ENCODE data around the gene CNDP1.
"Not testable (repeated sequence)": the region's sequence is repeated elsewhere in the genome, so short reads cannot be mapped to it uniquely, and the experiment has no call there.

Gene CNDP1

GRCh38 chr18:74522635-74523548, 11.4 kb upstream of the CNDP1 start:
- no peak for FAIRE-seq

- no peak for FAIRE-seq
Measured at GRCh38 chr18:74524097-74524496, 10.2 kb upstream of the CNDP1 start.

- FAIRE-seq, result not testable (repeated sequence)
Measured at GRCh38 chr18:74524915-74525314, 9.4 kb upstream of the CNDP1 start.

- no peak for FAIRE-seq
Measured at GRCh38 chr18:74525741-74526140, 8.6 kb upstream of the CNDP1 start.

GRCh38 chr18:74526488-74526887, 7.8 kb upstream of the CNDP1 start:
- FAIRE-seq, result no peak

GRCh38 chr18:74528478-74528877, 5.8 kb upstream of the CNDP1 start:
- no peak for FAIRE-seq

GRCh38 chr18:74528913-74529312, 5.4 kb upstream of the CNDP1 start:
- FAIRE-seq, result no peak

- no peak for FAIRE-seq
Measured at GRCh38 chr18:74529378-74529777, 4.9 kb upstream of the CNDP1 start.

GRCh38 chr18:74529811-74530583, 4.3 kb upstream of the CNDP1 start:
- no peak for FAIRE-seq

- FAIRE-seq, result no peak
Measured at GRCh38 chr18:74530584-74530862, 3.8 kb upstream of the CNDP1 start.

- no peak for FAIRE-seq
Measured at GRCh38 chr18:74531043-74531442, 3.3 kb upstream of the CNDP1 start.

- no peak for FAIRE-seq
Measured at GRCh38 chr18:74532511-74533025, 1.7 kb upstream of the CNDP1 start.

- no peak for FAIRE-seq
Measured at GRCh38 chr18:74533666-74534065, 634 bp upstream of the CNDP1 start.

GRCh38 chr18:74534981-74535649, 815 bp downstream of the CNDP1 start:
- FAIRE-seq, result no peak

GRCh38 chr18:74539289-74539688, 5.0 kb downstream of the CNDP1 start:
- FAIRE-seq, result no peak

- FAIRE-seq, result no peak
Measured at GRCh38 chr18:74540652-74541421, 6.5 kb downstream of the CNDP1 start.

GRCh38 chr18:74541703-74542555, 7.6 kb downstream of the CNDP1 start:
- FAIRE-seq, result no peak

GRCh38 chr18:74544898-74545297, 10.6 kb downstream of the CNDP1 start:
- FAIRE-seq, result no peak

- no peak for FAIRE-seq
Measured at GRCh38 chr18:74546007-74546406, 11.7 kb downstream of the CNDP1 start.

- FAIRE-seq, result no peak
Measured at GRCh38 chr18:74546751-74547530, 12.6 kb downstream of the CNDP1 start.

GRCh38 chr18:74547860-74548259, 13.6 kb downstream of the CNDP1 start:
- FAIRE-seq, result no peak
